ENCODE measurements around the gene FKBP5.

DNA sequence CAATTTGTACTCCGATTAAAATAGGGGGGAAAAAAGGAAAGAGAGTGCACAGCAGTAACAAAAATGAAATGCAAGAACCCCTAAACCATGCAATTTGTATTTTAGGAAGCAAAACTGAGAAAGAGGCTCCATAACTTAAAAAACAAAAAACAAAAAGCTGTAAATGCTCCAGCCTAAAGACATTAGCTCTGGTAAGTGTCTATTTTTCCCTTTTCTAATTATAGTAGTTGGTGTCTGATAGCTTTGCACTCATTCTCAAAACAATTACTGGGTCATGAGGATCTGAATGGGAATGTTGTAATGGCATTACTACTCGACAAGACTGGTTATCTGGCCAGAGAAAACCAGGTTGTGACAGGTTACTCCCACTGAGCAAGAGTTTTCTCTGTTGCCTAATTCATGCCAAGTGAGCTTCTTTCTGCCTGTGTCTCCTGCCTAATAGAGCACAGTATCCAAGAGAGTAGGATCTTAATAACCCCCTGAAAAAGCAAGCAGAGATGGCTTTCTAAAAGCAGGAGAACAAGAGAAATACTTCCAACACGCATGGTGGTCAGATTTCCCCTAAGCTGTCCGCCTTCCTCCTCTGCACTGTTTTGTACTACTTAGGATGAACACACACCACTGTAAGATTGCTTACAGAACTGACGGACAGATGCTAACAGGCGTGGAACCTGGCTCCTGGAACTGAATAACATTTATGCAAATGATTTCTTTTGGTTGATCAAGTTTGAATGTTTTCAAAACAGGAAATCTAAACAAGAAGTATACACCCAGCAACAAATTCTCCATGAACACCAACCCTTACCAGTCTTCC lies 86.4 kb downstream of the FKBP5 start:
- TF ChIP-seq, protein P1, sequence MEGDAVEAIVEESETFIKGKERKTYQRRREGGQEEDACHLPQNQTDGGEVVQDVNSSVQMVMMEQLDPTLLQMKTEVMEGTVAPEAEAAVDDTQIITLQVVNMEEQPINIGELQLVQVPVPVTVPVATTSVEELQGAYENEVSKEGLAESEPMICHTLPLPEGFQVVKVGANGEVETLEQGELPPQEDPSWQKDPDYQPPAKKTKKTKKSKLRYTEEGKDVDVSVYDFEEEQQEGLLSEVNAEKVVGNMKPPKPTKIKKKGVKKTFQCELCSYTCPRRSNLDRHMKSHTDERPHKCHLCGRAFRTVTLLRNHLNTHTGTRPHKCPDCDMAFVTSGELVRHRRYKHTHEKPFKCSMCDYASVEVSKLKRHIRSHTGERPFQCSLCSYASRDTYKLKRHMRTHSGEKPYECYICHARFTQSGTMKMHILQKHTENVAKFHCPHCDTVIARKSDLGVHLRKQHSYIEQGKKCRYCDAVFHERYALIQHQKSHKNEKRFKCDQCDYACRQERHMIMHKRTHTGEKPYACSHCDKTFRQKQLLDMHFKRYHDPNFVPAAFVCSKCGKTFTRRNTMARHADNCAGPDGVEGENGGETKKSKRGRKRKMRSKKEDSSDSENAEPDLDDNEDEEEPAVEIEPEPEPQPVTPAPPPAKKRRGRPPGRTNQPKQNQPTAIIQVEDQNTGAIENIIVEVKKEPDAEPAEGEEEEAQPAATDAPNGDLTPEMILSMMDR (IDR thresholded peaks at IDR 0.05), result no peak
- no peak for TF ChIP-seq EZH2 (IDR thresholded peaks at IDR 0.05; ENCODE audit: borderline replicate concordance, insufficient read depth, low read depth, low read length, poor library complexity, severe bottlenecking)

All from B cell (primary cell).